Measurements from ENCODE around the gene ZEB1. TPM values are rescaled to one million over a fixed set of nuclear protein-coding genes. Genes with fewer than 3 reads are reported as not detected.
"Not testable (repeated sequence)": the region's sequence is repeated elsewhere in the genome, so short reads cannot be mapped to it uniquely, and the experiment has no call there.

Gene ZEB1
- total RNA-seq, 3 donors from 2014 or later, result 8.8 to 200 (median 28.1) TPM

GRCh38 chr10:31359979-31360378 is 41.0 kb downstream of the ZEB1 start:
- H3K4me1 ChIP-seq (ENCODE audit: low read depth), result no peaks in the 10 kb centered on the region
- no peaks in the 10 kb centered on the region for H3K36me3 ChIP-seq (ENCODE audit: low read depth)
- no peak overlapping the region for H3K4me3 ChIP-seq
- TF ChIP-seq, protein P1, sequence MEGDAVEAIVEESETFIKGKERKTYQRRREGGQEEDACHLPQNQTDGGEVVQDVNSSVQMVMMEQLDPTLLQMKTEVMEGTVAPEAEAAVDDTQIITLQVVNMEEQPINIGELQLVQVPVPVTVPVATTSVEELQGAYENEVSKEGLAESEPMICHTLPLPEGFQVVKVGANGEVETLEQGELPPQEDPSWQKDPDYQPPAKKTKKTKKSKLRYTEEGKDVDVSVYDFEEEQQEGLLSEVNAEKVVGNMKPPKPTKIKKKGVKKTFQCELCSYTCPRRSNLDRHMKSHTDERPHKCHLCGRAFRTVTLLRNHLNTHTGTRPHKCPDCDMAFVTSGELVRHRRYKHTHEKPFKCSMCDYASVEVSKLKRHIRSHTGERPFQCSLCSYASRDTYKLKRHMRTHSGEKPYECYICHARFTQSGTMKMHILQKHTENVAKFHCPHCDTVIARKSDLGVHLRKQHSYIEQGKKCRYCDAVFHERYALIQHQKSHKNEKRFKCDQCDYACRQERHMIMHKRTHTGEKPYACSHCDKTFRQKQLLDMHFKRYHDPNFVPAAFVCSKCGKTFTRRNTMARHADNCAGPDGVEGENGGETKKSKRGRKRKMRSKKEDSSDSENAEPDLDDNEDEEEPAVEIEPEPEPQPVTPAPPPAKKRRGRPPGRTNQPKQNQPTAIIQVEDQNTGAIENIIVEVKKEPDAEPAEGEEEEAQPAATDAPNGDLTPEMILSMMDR (IDR thresholded peaks at IDR 0.05), result no peak
- intact Hi-C loops (cut with DNase I, micrococcal nuclease), result no loop called here
- DNase-seq (no peak), ATAC-seq (no peak)
- H3K9me3 ChIP-seq, result peaks cover 5% of the 10 kb centered on the region

- H3K9me3 ChIP-seq; intact Hi-C loops (cut with DNase I, micrococcal nuclease); H3K4me1 ChIP-seq (ENCODE audit: low read depth); ATAC-seq; H3K4me3 ChIP-seq; DNase-seq; H3K36me3 ChIP-seq (ENCODE audit: low read depth): not testable (repeated sequence)
These were observed 42.5 kb downstream of the ZEB1 start for GRCh38 chr10:31361475-31361874.

GRCh38 chr10:31362023-31362641 is 43.1 kb downstream of the ZEB1 start:
- no peak for DNase-seq
- TF ChIP-seq, protein P1 (IDR thresholded peaks at IDR 0.05), result no peak
- no peaks in the 10 kb centered on the region for H3K4me1 ChIP-seq (ENCODE audit: low read depth)
- H3K4me3 ChIP-seq, result no peak overlapping the region
- no peaks in the 10 kb centered on the region for H3K36me3 ChIP-seq (ENCODE audit: low read depth)
- H3K9me3 ChIP-seq, result peaks cover 5% of the 10 kb centered on the region
- intact Hi-C loops (cut with DNase I, micrococcal nuclease), result no loop called here
- ATAC-seq, result no peak

DNA sequence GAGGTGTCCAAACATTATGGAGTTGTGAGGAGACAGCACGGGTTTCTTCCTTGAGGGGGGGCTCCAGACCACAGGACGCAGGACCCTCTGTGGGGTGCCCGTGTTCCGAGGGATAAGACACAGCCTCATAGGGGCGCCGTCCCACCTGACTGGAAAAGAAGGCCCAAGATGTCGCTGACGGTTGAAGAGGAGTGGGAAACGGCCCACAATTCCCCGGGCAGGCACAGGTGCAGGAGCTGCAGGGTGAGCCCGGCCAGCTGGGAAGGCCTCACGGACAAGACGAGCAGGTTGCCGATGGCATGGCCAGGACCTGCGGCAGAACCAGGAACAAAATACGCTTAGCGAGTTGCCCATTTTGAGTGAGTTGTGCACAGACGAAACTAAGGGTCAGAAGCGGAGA is 44.7 kb downstream of the ZEB1 start:
- DNase-seq; H3K36me3 ChIP-seq (ENCODE audit: low read depth); intact Hi-C loops (cut with DNase I, micrococcal nuclease); H3K4me1 ChIP-seq (ENCODE audit: low read depth); H3K4me3 ChIP-seq; H3K9me3 ChIP-seq; ATAC-seq: not testable (repeated sequence)

- H3K36me3 ChIP-seq (ENCODE audit: low read depth); H3K9me3 ChIP-seq; intact Hi-C loops (cut with DNase I, micrococcal nuclease); H3K4me1 ChIP-seq (ENCODE audit: low read depth); DNase-seq; ATAC-seq; H3K4me3 ChIP-seq: not testable (repeated sequence)
These were observed 45.2 kb downstream of the ZEB1 start for GRCh38 chr10:31364238-31364637.

GRCh38 chr10:31366703-31367102 is 47.7 kb downstream of the ZEB1 start:
- intact Hi-C loops (cut with DNase I, micrococcal nuclease), result no loop called here
- DNase-seq (no peak), ATAC-seq (no peak)
- no peaks in the 10 kb centered on the region for H3K36me3 ChIP-seq (ENCODE audit: low read depth)
- H3K4me3 ChIP-seq, result no peak overlapping the region
- no peaks in the 10 kb centered on the region for H3K4me1 ChIP-seq (ENCODE audit: low read depth)
- TF ChIP-seq, protein P1 (IDR thresholded peaks at IDR 0.05), result no peak
- H3K9me3 ChIP-seq, result peaks cover 5% of the 10 kb centered on the region

DNA sequence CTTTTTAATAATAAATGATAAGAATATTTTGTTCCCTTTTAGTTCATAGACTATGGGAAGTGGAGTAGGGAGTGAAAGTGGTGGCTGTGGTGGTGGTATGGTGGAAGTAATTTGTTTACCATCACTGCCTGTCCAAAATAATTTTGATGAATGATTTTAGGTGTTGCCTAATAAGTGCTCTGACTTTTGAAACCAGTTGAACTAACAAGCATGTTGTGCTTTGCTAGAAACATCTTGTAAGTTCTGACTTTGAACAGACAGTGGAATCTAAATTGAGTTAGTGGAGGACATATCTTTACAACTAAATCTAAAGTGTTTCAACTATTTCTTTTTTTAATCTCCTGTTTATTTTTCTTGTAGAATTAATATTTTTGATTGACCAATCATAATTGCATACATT is 49.7 kb downstream of the ZEB1 start:
- ATAC-seq (no peak), DNase-seq (no peak)
- TF ChIP-seq, protein P1 (IDR thresholded peaks at IDR 0.05), result no peak
- intact Hi-C loops (cut with DNase I, micrococcal nuclease), result no loop called here
- Histone ChIP-seq H3K4me1 (ENCODE audit: low read depth) (no peaks in the 10 kb centered on the region), H3K9me3 (no peaks in the 10 kb centered on the region), H3K36me3 (ENCODE audit: low read depth) (no peaks in the 10 kb centered on the region), H3K4me3 (no peak overlapping the region)
